ENCODE measurements around the gene SCD. TPM values are rescaled to one million over a fixed set of nuclear protein-coding genes. Genes with fewer than 3 reads are reported as not detected.
A peak's percentile ranks its signal among the peaks of the same experiment; 100 is the strongest.
"Not testable (repeated sequence)": the region's sequence is repeated elsewhere in the genome, so short reads cannot be mapped to it uniquely, and the experiment has no call there.

Gene SCD
- 300 TPM for total RNA-seq

GRCh38 chr10:100346765-100347567, at the start of gene SCD:
TSS of gene SCD (plus strand) at chr10:100347233. CDS start at chr10:100347505, 272 bp downstream.
- DNase-seq (ENCODE audit: low spot score) (peak; percentile 88), ATAC-seq (peak; percentile 89)
- intact Hi-C loops (cut with DNase I) = no loop called here

- DNase-seq (ENCODE audit: low spot score) (no peak), ATAC-seq (no peak)
- intact Hi-C loops (cut with DNase I) = no loop called here
Observed at GRCh38 chr10:100297242-100297641, 49.8 kb upstream of the SCD start.

GRCh38 chr10:100301123-100301522, 45.9 kb upstream of the SCD start:
- DNase-seq (ENCODE audit: low spot score); intact Hi-C loops (cut with DNase I); ATAC-seq: not testable (repeated sequence)

GRCh38 chr10:100303724-100304319, 43.2 kb upstream of the SCD start:
- ATAC-seq = no peak
- intact Hi-C loops (cut with DNase I) = no loop called here
- no peak for DNase-seq (ENCODE audit: low spot score)

GRCh38 chr10:100304414-100304813, 42.6 kb upstream of the SCD start:
- intact Hi-C loops (cut with DNase I) = no loop called here
- ATAC-seq (no peak), DNase-seq (ENCODE audit: low spot score) (no peak)

- ATAC-seq (no peak), DNase-seq (ENCODE audit: low spot score) (no peak)
- intact Hi-C loops (cut with DNase I) = no loop called here
Observed at GRCh38 chr10:100306861-100307260, 40.2 kb upstream of the SCD start.

GRCh38 chr10:100307684-100308083, 39.3 kb upstream of the SCD start:
- DNase-seq (ENCODE audit: low spot score) (no peak), ATAC-seq (no peak)
- intact Hi-C loops (cut with DNase I) = no loop called here

- intact Hi-C loops (cut with DNase I) = no loop called here
- ATAC-seq (no peak), DNase-seq (ENCODE audit: low spot score) (no peak)
Observed at GRCh38 chr10:100311298-100311697, 35.7 kb upstream of the SCD start.

- intact Hi-C loops (cut with DNase I) = no loop called here
- DNase-seq (ENCODE audit: low spot score) (no peak), ATAC-seq (peak; percentile 44)
Observed at GRCh38 chr10:100315615-100316014, 31.4 kb upstream of the SCD start.

GRCh38 chr10:100318207-100318606, 28.8 kb upstream of the SCD start:
- intact Hi-C loops (cut with DNase I) = no loop called here
- ATAC-seq = no peak
- no peak for DNase-seq (ENCODE audit: low spot score)

GRCh38 chr10:100319707-100320402, 27.2 kb upstream of the SCD start:
- ATAC-seq (no peak), DNase-seq (ENCODE audit: low spot score) (no peak)
- intact Hi-C loops (cut with DNase I) = no loop called here

GRCh38 chr10:100325158-100325557, 21.9 kb upstream of the SCD start:
- intact Hi-C loops (cut with DNase I) = no loop called here
- ATAC-seq = no peak
- no peak for DNase-seq (ENCODE audit: low spot score)

GRCh38 chr10:100327007-100327717, 19.9 kb upstream of the SCD start:
- no peak for DNase-seq (ENCODE audit: low spot score)
- intact Hi-C loops (cut with DNase I) = no loop called here
- ATAC-seq = peak; percentile 51

GRCh38 chr10:100327718-100328009, 19.4 kb upstream of the SCD start:
- no peak for DNase-seq (ENCODE audit: low spot score)
- intact Hi-C loops (cut with DNase I) = no loop called here
- no peak for ATAC-seq

- DNase-seq (ENCODE audit: low spot score) (no peak), ATAC-seq (no peak)
- intact Hi-C loops (cut with DNase I) = no loop called here
Observed at GRCh38 chr10:100328198-100328597, 18.8 kb upstream of the SCD start.

- DNase-seq (ENCODE audit: low spot score) = no peak
- no peak for ATAC-seq
- intact Hi-C loops (cut with DNase I) = loop anchor here (10.0 kb wide), 1 partner anchor 195 kb away; the partner anchor contains the start of gene NDUFB8
Observed at GRCh38 chr10:100330079-100330478, 17.0 kb upstream of the SCD start, which contains the start of gene PKD2L1. TSS of gene PKD2L1 (minus strand) at chr10:100330228. CDS start at chr10:100330103, 125 bp downstream.

GRCh38 chr10:100333106-100333505, 13.9 kb upstream of the SCD start:
- intact Hi-C loops (cut with DNase I) = loop anchor here (10.0 kb wide), 1 partner anchor 192 kb away; the partner anchor contains the start of gene NDUFB8
- ATAC-seq (no peak), DNase-seq (ENCODE audit: low spot score) (no peak)

- intact Hi-C loops (cut with DNase I) = loop anchor here (10.0 kb wide), 1 partner anchor 191 kb away; the partner anchor contains the start of gene NDUFB8
- DNase-seq (ENCODE audit: low spot score) = no peak
- ATAC-seq = no peak
Observed at GRCh38 chr10:100333661-100334440, 13.2 kb upstream of the SCD start.

Measured in sciatic nerve (tissue), 2 donors.